ENCODE results near the gene RALGPS2. TPM values are rescaled to one million over a fixed set of nuclear protein-coding genes. Genes with fewer than 3 reads are reported as not detected.

RALGPS2 gene
- total and polyA plus RNA-seq, 9 of the 15 experiments (the other 6 are each of a cell fraction or from before 2014, with no cell fraction given) = 0.28 to 6.5 (median 2.6) TPM

- 5% methylated on average over 4 of the region's 4 CpGs for WGBS (ENCODE audit: insufficient coverage, low coverage, missing lambda C conversion rate)
Observed at GRCh38 chr1:178870944-178871343, 145.9 kb downstream of the RALGPS2 start, which contains the start of gene ANGPTL1. Gene ANGPTL1, minus strand, starts transcription at chr1:178871077. Its CDS starts 5,301 bp downstream, at chr1:178865776.

More at GRCh38 chr1:178870944-178871343, 145.9 kb downstream of the RALGPS2 start, which contains the start of gene ANGPTL1:
- no peak for FAIRE-seq
- Histone ChIP-seq H3K79me2 (ENCODE audit: control insufficient read depth, insufficient read depth, low read length) (no peaks in the 10 kb centered on the region), H2AFZ (ENCODE audit: low read depth, low read length) (no peak within 1 kb of the TSS), H3K4me1 (replicated peaks in 1 of 2; ENCODE audit: control insufficient read depth in 2 of 2, insufficient read depth in 2 of 2, low read length in 2 of 2) (no peaks in the 10 kb centered on the region), H3K27ac (ENCODE audit: extremely low read depth, low read depth, low read length) (no peak within 1 kb of the TSS), H3K4me2 (ENCODE audit: insufficient read depth, low read length) (no peak within 1 kb of the TSS), H3K27me3 (ENCODE audit: control insufficient read depth in 2 of 2, insufficient read depth in 2 of 2, low read length in 2 of 2) (peaks cover 4 to 9% of the 10 kb centered on the region in 2 experiments; a peak in 3 of 5 replicates), H3K4me3 (no peak within 1 kb of the TSS), H3K9ac (ENCODE audit: insufficient read depth in 1 of 2, low read depth in 2 of 2, low read length in 2 of 2) (no peak within 1 kb of the TSS), H3K9me1 (ENCODE audit: control insufficient read depth, insufficient read depth, low read length) (no peaks in the 10 kb centered on the region), H3K9me3 (replicated peaks; ENCODE audit: control insufficient read depth, insufficient read depth, low read depth, low read length) (no peaks in the 10 kb centered on the region), H3K36me3 (ENCODE audit: control insufficient read depth, insufficient read depth, low read length) (no peaks in the 10 kb centered on the region), H4K20me1 (replicated peaks; ENCODE audit: control insufficient read depth, insufficient read depth, low read length) (no peaks in the 10 kb centered on the region)
- DNase-seq (ENCODE audit: extremely low read depth in 1 of 4, low spot score in 3 of 4) = no peak
- in situ Hi-C loops (cut with MboI) (no loop called here), intact Hi-C loops (cut with micrococcal nuclease) (no loop called here)
- POLR2A ChIA-PET = interaction anchor here (1.5 to 1.9 kb wide), 2 partner anchors 10 to 15 kb away, joined by 3 to 6 read pairs; no protein-coding TSS in a partner anchor
- no peak for ATAC-seq
- CTCF ChIA-PET (ENCODE audit: low intra/inter-chr PET ratio) = no interaction called here
- no peak for TF ChIP-seq C11orf30 (IDR thresholded peaks at IDR 0.05; ENCODE audit: low read depth)
- no peak for TF ChIP-seq DLX4 (CRISPR knock-in tag; IDR thresholded peaks at IDR 0.05)
- TF ChIP-seq ZNF512 (tag; IDR thresholded peaks at IDR 0.05) = no peak
- no peak for TF ChIP-seq ATF7 (IDR thresholded peaks at IDR 0.05)
- TF ChIP-seq RB1 (IDR thresholded peaks at IDR 0.05; ENCODE audit: low read depth) = no peak
- TF ChIP-seq CAMTA2 (CRISPR knock-in tag; conservative IDR thresholded peaks at IDR 0.05) = no peak
- TF ChIP-seq CXXC5 (CRISPR knock-in tag; IDR thresholded peaks at IDR 0.05) = no peak
- no TSS peak for BruUV-seq (replicated peaks)
